Measurements from ENCODE around the gene CDYL2. TPM values are rescaled to one million over a fixed set of nuclear protein-coding genes. Genes with fewer than 3 reads are reported as not detected.

The CDYL2 gene
- total and polyA plus RNA-seq, 11 donors = 0.80 to 8.6 (median 3.5) TPM

DNA sequence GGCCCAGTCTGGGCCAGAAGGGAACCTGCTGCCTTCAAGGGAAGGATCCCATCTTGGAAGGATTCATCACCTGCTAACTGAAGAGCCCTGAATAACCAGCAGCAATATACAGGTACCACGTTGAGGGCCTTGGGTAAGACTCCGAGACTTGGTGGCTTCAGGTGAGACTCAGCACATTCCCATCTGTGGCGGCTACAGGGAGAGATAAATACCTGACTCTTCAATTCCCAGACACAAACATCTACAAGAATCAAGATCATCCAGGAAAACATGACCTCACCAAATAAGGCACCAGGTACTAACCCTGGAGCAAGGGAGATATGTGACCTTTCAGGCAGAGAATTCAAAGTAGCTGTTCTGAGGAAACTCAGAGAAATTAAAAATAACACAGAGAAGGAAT lies 164.1 kb downstream of the CDYL2 start:
- ATAC-seq (no peak), DNase-seq (no peak)
- TF ChIP-seq CTCF (IDR thresholded peaks at IDR 0.05) = no peak
- TF ChIP-seq POLR2A (IDR thresholded peaks at IDR 0.05) = no peak
- H3K27ac ChIP-seq = no peak overlapping the region
- H3K4me3 ChIP-seq = no peak overlapping the region
- no peaks in the 10 kb centered on the region for H3K27me3 ChIP-seq
- intact Hi-C loops (cut with DNase I) = no loop called here
- WGBS, 4 donors = 82 to 95% (median 88%) methylated on average over 3 of the region's 3 CpGs
- no peaks in the 10 kb centered on the region for H3K36me3 ChIP-seq
- peaks cover 0 to 32% (median 7%) of the 10 kb centered on the region in 12 donors for H3K9me3 ChIP-seq
- no peaks in the 10 kb centered on the region for H3K4me1 ChIP-seq

DNA sequence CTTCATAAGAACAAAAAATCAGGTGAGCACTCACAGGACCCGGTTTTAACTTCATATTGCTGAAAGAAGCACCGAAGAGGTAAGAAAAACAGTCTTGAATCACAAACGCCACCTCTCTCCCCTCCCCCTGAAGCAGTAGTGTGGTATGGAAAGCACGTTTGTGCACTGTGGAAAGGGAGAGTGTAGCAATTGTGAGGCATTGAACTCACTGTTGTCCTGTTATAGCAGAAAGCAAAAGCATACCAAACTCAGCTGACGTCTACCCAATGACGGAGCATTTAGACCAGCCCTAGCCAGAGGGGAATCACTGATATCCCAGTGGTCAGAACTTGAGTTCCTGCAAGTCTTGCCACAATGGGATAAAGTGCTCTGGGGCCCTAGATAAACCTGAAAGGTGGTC lies 164.8 kb downstream of the CDYL2 start:
- ATAC-seq (no peak), DNase-seq (no peak)
- no peak overlapping the region for H3K4me3 ChIP-seq
- no peak overlapping the region for H3K27ac ChIP-seq
- no peaks in the 10 kb centered on the region for H3K27me3 ChIP-seq
- no peak for TF ChIP-seq POLR2A (IDR thresholded peaks at IDR 0.05)
- no peak for TF ChIP-seq CTCF (IDR thresholded peaks at IDR 0.05)
- no peaks in the 10 kb centered on the region for H3K36me3 ChIP-seq
- WGBS, 4 donors = 83 to 85% (median 84%) methylated on average over 6 of the region's 6 CpGs
- intact Hi-C loops (cut with DNase I) = no loop called here
- no peaks in the 10 kb centered on the region for H3K4me1 ChIP-seq
- H3K9me3 ChIP-seq = peaks cover 0 to 34% (median 9%) of the 10 kb centered on the region in 12 donors

- H3K9me3 ChIP-seq = peaks cover 0 to 28% (median 8%) of the 10 kb centered on the region in 12 donors
- 81 to 87% (median 84%) methylated on average over 4 of the region's 4 CpGs for WGBS, 4 donors
- no peaks in the 10 kb centered on the region for H3K27me3 ChIP-seq
- no peak for DNase-seq
- TF ChIP-seq POLR2A (IDR thresholded peaks at IDR 0.05) (no peak), CTCF (IDR thresholded peaks at IDR 0.05) (no peak)
- H3K4me3 ChIP-seq = no peak overlapping the region
- intact Hi-C loops (cut with DNase I) = no loop called here
- no peaks in the 10 kb centered on the region for H3K4me1 ChIP-seq
- H3K36me3 ChIP-seq = peaks cover 0 to 7% (median 0%) of the 10 kb centered on the region in 9 donors
- no peak for ATAC-seq
- no peak overlapping the region for H3K27ac ChIP-seq
Observed at GRCh38 chr16:80637621-80638020, 166.8 kb downstream of the CDYL2 start.

DNA sequence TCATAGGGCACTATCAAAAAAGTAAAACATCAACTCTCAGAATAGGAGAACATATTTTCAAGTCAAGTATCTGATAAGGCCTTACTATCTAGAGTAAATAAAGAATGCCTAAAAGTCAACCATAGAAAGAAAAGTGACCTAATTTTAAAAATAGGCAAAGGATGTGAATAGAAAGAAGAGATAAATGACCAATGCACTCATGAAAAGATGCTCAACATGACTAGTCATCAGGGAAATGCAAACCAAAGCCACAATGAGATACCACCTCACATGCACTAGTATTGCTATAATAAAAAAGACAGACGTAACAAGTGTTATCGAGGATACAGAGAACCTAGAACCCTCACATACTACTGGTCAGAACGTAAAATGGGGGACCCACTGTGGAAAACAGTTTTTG lies 172.8 kb downstream of the CDYL2 start:
- no peak for DNase-seq
- 76 to 92% (median 92%) methylated on average over 3 of the region's 3 CpGs for WGBS, 4 donors
- no peak overlapping the region for H3K27ac ChIP-seq
- H3K27me3 ChIP-seq = no peaks in the 10 kb centered on the region
- peaks cover 0 to 27% (median 8%) of the 10 kb centered on the region in 12 donors for H3K9me3 ChIP-seq
- no peaks in the 10 kb centered on the region for H3K4me1 ChIP-seq
- ATAC-seq = no peak
- H3K4me3 ChIP-seq = no peak overlapping the region
- intact Hi-C loops (cut with DNase I) = no loop called here
- peaks cover 0 to 18% (median 0%) of the 10 kb centered on the region in 9 donors for H3K36me3 ChIP-seq
- TF ChIP-seq CTCF (IDR thresholded peaks at IDR 0.05) (no peak), POLR2A (IDR thresholded peaks at IDR 0.05) (no peak)
